NCI-H460 (cell line): Measurements from ENCODE around the gene PRDX5. TPM values are rescaled to one million over a fixed set of nuclear protein-coding genes. Genes with fewer than 3 reads are reported as not detected.

ENCODE experiments used
- DNase-seq: peaks from one replicate; pipeline ENCODE4 v3.0.0-alpha.2; 2016; ENCODE audit warnings: low read depth; ENCODE audit errors: extremely low read depth
- total RNA-seq: library from RNA; depleted of rRNA; stranded (reverse); fragments of >200 nt; shearing (Covaris generic); gene quantifications from 2 replicates; pipeline ENCODE4 v1.2.3, GENCODE V29; 2014

Gene PRDX5
- total RNA-seq, 1 experiment from 2014 or later: 210 TPM

GRCh38 chr11:64343767-64344559 is 26.0 kb downstream of the PRDX5 start:
- DNase-seq: no peak

- no peak for DNase-seq
Measured at GRCh38 chr11:64344787-64345186, 26.9 kb downstream of the PRDX5 start.

GRCh38 chr11:64347193-64347867 is 29.4 kb downstream of the PRDX5 start:
- no peak for DNase-seq

- no peak for DNase-seq
Measured at GRCh38 chr11:64348383-64349024, 30.6 kb downstream of the PRDX5 start.

GRCh38 chr11:64349025-64349387 is 31.1 kb downstream of the PRDX5 start:
- no peak for DNase-seq

- no peak for DNase-seq
Measured at GRCh38 chr11:64349404-64349803, 31.5 kb downstream of the PRDX5 start.

GRCh38 chr11:64351136-64351631 is 33.3 kb downstream of the PRDX5 start:
- no peak for DNase-seq

GRCh38 chr11:64352099-64352994 is 34.4 kb downstream of the PRDX5 start:
- no peak for DNase-seq

- DNase-seq: no peak
Measured at GRCh38 chr11:64352995-64353714, 35.2 kb downstream of the PRDX5 start.

- DNase-seq: no peak
Measured at GRCh38 chr11:64353715-64354506, 36.0 kb downstream of the PRDX5 start.

GRCh38 chr11:64355078-64355940 is 37.4 kb downstream of the PRDX5 start:
- peak; percentile 76 for DNase-seq

- peak; percentile 40 for DNase-seq
Measured at GRCh38 chr11:64356498-64357411, 38.8 kb downstream of the PRDX5 start.

GRCh38 chr11:64357446-64357845 is 39.5 kb downstream of the PRDX5 start:
- no peak for DNase-seq

GRCh38 chr11:64357904-64358535 is 40.1 kb downstream of the PRDX5 start:
- DNase-seq: no peak

GRCh38 chr11:64358536-64358906 is 40.6 kb downstream of the PRDX5 start:
- no peak for DNase-seq

- peak; percentile 41 for DNase-seq
Measured at GRCh38 chr11:64358907-64359711, 41.2 kb downstream of the PRDX5 start, which contains the start of gene RPS6KA4. Gene RPS6KA4 (plus strand): TSS chr11:64359162. CDS start chr11:64359236, 74 bp downstream.
